ENCODE results near the gene ZNF518B. TPM values are rescaled to one million over a fixed set of nuclear protein-coding genes. Genes with fewer than 3 reads are reported as not detected.

Gene ZNF518B
- total RNA-seq, 1 donor from 2014 or later: 21.4 TPM

- H3K9me3 ChIP-seq: no peaks in the 10 kb centered on the region
- DNase-seq: no peak
- no peaks in the 10 kb centered on the region for H3K27me3 ChIP-seq (ENCODE audit: low read depth)
- no peak overlapping the region for H3K4me3 ChIP-seq
- no peaks in the 10 kb centered on the region for H3K4me1 ChIP-seq
- peak; percentile 52 for TF ChIP-seq CTCF (IDR thresholded peaks at IDR 0.05)
- H3K36me3 ChIP-seq: no peaks in the 10 kb centered on the region
- ATAC-seq: peak in 1 of 2 donors; percentile 40
- intact Hi-C loops (cut with DNase I): loop anchor here (5.0 kb wide), 1 partner anchor 242 kb away; no protein-coding TSS in a partner anchor
- no peak overlapping the region for H3K27ac ChIP-seq
Measured at GRCh38 chr4:10403633-10404445, 53.4 kb downstream of the ZNF518B start.

GRCh38 chr4:10395971-10396580, 61.1 kb downstream of the ZNF518B start:
- H3K4me3 ChIP-seq: no peak overlapping the region
- intact Hi-C loops (cut with DNase I): no loop called here
- H3K27ac ChIP-seq: no peak overlapping the region
- no peaks in the 10 kb centered on the region for H3K36me3 ChIP-seq
- no peak for TF ChIP-seq CTCF (IDR thresholded peaks at IDR 0.05)
- no peak for ATAC-seq
- DNase-seq: no peak
- H3K27me3 ChIP-seq (ENCODE audit: low read depth): no peaks in the 10 kb centered on the region
- H3K9me3 ChIP-seq: no peaks in the 10 kb centered on the region
- no peaks in the 10 kb centered on the region for H3K4me1 ChIP-seq

Other genes starting within 250 kb of the ZNF518B start
- gene CLNK, start 227.3 kb upstream of the ZNF518B start, total RNA-seq: 0.09 TPM

All from lower lobe of right lung (tissue), 2 donors.